ENCODE measurements around the gene HOXB5.

Gene HOXB5

DNA sequence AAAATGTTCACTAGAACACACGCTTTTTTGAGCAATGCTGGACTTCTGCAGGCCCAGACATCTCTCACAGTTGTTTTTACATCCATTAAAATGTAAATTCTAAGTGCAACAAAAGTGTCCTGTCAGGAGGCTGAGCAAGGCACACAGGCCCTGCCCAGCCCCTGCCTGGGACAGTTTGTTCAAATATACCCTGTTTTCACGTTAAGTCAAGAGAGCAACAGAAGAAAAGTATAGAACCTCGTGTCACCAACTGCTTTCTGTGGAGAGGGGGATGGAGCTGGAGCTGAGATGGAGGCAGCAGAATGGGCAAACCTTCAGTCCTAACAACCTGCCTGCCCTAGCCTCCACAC lies 44.3 kb downstream of the HOXB5 start:
- DNase-seq (ENCODE audit: low read depth in 2 of 2), result no peak

DNA sequence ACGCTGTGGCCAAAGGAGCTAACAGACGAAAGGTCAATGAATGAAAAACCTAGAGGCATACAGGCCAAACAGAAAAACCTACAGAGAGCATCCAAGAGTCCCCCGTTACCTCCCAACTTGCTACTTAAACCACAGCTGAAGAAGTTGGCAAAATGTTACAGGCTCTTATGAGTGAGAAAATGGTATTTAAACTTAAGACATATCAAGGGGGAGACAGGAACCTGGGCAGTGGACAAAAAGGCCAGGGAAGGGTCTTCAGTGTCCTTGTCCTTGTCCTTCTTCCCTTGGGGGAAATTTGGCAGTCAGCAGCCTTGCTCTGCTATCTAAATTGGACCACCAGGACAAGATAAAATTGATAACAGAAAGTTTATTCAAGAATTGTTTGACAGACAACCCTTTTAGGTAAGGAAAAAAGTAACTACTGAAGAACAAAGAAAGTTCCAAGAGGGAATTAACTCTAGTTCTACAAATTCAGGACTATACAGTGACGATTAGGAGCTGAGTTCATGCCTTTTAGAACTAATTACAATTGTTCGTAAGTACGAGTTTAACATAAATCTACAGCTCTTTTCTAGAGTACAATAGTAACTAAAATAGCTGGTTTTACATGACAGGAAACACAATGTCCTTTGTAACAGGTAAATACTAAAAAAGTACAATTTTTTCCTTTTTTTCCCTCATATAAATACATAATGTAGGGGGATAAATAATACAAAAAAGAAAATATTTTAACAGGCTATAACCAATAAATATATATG lies 44.9 kb downstream of the HOXB5 start:
- DNase-seq (ENCODE audit: low read depth in 2 of 2), result no peak

DNA sequence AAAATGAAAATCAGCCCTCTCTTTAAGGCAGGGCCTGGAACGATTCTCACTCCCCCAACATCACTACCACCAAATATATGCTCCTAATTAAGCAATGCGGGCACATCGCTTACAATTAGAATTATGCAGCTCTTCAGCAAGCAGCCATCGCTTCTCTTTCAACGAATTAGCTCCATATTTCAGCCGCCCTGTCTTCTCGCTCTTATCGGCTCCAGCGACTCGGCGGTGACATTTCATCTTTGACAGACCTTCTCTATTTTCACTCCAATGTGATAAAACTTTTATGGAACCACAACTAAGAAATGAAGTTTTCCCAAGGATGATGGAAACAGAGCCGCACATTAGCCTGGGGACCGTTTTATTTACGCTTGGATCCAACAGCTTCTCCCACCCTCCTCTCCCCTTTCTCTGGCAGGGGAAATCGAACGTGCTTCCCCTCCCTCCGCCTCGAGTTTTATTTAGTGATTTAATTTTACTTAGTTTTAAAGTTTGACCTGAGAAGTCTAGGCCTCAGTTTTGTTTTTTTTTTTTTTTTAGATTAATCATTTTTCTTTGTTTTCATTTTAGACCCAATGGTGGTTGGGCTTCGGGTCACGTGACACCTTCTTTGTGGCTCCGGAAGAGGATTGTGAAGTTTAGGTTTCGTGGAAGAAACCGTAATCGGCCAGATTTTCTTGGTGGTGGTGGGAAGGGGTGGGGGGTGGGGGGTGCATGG lies 45.6 kb downstream of the HOXB5 start:
- peak in 1 of 2 donors; percentile 31 for DNase-seq (ENCODE audit: low read depth in 2 of 2)

DNA sequence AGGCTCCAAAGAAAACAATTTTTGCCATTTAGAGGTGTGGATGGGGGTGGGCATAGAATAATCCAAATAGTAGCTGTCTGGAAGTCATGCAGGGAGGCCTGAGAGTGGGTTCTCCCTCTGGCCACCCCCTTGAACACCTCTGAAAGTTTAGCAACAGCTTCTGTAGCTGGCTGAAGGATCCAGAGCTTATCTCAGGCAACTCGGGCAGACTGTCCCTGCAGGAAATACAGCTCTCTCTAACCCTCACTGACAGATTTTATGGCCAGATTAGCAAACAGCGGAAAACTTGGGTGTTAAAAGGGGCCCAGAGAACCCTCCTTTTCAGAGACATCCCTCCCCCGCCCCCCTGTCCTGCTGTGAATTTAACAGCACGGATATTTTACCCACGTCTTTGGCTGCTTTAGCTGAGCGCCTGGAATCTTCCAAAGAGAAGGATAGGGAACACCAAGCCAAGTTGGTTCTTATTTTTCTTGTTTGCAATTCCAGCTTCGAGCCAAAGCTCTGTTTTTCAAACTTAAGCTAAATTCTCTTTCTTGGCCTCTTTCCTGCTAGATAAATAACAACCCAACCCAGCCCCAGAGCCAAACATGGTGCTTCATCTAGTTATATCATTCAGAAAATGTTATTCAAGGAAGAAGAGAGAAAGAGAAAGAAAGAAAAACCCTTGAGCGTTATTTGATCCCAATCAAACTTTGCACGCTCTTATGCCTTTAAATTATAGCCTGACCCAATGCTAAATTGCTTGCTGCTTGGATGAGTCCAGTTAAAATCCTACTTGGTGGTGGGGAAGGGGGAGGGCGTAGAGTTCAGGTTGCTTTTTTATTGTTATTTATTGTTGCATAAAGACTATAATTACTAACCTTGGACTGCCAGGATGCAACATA lies 46.4 kb downstream of the HOXB5 start:
- DNase-seq (ENCODE audit: low read depth in 2 of 2), result no peak

DNA sequence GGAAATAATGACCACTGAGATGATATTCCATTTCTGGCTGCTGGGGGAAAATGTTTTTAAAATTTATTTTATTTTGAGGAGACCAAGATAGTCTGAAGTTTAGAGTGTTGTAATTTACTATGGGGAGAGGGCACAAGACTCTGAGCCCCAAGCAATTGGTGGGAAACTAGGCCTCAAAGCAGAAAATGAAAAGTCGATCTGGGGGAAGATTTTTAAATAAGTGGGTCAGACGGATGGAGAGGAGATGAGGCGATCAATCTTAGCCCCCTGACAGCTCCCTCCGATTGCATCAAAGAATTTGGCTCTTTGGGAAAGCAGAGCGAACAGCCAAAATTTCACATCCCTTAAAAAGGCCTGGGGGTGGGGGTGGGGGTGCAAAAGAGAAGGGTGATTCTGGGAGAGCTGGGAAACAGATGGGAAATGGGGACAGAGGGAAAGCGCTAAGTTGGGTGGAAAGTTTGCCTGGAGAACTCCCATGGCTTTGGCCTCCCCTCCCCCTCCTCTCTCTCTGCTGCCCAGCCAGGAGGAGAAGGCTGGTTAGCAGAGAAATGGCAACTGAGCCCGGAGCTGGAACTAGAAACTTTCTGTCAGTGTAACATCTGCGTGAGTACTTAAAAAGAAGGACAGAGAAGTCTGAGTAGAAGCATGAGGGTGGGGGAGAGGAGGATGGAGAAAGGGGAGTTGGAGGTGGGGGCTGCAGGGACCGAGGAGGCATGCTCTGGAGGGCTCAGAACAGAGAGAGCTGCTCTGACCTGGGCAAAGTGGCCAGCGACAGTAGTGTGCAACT lies 47.2 kb downstream of the HOXB5 start:
- no peak for DNase-seq (ENCODE audit: low read depth in 2 of 2)

DNA sequence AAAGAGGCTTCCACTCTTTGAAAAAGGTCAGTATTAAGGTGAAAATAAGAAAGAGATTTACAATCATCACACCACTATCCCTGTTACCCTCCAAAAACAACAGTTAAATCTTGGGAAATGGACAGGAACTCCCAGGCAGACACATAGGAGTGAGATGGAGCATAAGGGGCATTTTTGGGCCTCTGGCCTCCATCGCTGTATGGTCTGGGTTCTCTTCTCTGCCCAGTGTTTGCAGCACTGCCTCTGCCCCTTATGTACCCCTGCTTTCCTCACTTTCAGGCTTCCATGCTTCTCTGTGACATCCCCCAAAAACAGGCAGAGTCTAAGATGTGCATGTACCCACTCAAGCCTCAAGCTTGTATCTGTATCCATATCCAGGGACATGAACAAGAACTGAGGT lies 48.0 kb downstream of the HOXB5 start:
- no peak for DNase-seq (ENCODE audit: low read depth in 2 of 2)

DNA sequence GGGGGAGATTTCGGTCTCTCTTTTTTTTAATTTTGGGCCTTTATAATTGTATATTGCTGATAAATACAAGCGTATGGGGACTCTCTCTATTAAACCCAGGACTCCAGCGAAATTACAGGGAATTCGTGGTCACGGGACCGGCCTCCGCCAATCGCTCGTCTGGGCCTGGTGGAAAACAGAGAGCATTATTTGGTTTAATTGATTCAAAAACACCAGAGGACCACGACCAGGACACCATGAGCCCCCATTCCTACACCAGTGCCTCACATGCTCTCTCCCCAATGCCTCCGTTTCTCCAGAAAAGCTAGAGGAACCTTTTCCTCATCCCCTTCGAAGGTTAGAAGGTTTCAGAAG lies 48.6 kb downstream of the HOXB5 start, which contains the start of gene HOXB2:
Gene HOXB2, minus strand, starts transcription at position 88 of the 354 bp plus-strand sequence. CDS start 198 bp downstream, outside the sequence.
- DNase-seq (ENCODE audit: low read depth in 2 of 2), result no peak

DNA sequence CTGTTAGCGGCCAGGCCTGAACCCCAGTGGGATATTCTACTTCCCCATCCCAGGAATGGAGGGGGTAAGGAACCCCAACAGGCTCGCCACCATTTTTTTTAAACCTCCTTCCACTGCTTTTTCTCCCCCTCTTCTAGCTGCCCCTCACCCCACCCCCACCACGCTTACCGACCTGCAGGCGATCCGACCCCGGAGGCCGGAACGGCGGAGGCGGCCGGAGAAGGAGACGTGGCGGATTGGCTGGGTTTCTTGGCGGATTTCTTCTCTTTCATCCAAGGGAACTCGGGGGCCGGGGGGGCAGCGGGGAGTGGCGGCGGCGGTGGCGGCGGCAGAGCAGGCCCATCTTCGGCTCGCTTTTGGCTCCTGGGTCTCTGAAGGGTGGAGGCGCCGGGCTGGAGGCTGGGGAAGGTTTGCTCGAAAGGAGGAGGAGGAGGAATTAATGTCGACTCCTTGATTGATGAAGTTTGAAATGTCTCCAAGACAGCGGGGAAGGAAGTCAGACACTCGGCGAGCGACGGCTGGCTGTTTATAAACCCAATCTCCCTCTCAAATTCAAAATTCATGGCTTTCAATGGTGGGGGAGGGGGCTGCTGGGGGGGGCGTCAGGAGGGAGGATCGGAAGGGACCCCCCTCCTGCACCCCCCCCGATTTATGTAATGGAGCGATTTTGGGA lies 49.1 kb downstream of the HOXB5 start:
- DNase-seq (ENCODE audit: low read depth in 2 of 2), result peak in 1 of 2 donors; percentile 33

DNA sequence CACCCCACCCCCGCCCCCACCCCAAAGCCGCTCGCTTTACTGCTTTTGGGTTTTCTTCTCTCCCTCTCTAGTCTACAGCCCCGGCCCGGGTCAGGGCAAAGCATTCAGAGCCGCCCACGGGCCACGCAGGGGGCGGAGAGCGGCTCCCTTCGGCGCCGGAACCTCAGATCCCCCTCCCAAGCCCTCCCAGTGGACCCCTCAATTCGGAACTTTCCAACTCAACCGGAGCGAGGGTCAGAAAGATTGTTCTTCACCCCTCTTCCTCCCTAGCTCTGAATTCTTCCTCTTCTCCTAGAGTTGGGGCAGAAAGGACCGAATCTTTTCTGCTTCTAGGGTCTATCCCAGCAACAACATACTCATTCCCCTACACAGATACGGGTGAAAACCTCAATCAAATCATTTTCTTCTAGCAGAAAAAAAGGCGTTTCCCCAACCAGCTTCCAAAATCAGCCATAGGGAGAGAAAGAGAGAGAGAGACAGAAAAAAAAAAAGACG lies 49.7 kb downstream of the HOXB5 start:
- peak in 1 of 2 donors; percentile 23 for DNase-seq (ENCODE audit: low read depth in 2 of 2)

DNA sequence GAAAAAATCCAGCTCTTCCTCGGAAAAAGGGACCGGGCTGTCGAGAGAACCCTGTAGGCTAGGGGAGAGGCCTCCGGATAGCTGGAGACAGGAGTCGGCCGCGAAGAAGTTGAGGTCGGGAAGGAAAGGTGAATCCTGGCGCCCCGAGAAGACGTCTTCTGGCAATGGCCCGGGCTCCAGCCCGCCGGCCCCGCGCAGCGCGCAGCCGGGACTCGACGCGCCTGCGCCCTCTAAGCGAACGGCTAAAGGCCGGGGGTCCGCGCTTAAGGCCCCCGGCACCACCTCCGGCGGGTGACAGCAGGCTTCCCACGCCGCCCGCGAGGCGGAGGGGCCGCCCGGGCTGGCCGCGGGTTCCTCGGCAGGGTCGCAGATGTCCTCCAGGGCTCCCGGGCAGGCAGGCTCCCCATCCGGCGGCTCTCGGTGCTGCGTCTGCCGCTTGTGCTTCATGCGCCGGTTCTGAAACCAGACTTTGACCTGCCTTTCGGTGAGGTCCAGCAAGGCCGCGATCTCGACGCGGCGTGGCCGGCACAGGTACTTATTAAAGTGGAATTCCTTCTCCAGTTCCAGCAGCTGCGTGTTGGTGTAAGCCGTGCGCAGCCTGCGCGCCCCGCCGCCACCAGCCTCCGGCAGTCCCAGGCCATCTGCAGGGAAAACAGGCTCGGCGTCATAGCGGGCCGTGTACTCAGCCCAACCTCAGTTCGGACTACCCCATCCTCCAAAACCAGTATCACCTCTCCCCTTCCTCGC lies 50.3 kb downstream of the HOXB5 start:
- DNase-seq (ENCODE audit: low read depth in 2 of 2), result peak in 1 of 2 donors; percentile 50

DNA sequence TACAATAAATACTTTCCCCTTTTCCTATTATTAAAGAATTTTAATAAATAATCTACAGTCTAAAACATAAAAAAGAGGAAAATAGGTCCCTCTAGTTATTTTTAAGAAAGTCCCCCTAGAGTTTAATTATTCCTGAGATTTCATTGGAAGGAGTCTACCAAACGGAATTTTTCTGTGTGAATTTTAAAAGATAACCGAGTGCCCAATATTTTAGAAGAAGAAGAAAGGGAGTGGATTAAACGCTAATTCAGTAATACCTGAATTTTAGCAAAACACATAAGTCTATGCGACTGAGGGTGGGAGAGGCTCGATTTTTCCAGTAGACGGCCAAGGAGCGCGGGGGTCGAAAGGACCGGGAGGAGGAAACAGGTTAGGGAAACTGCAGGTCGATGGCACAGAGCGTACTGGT lies 50.9 kb downstream of the HOXB5 start:
- no peak for DNase-seq (ENCODE audit: low read depth in 2 of 2)

DNA sequence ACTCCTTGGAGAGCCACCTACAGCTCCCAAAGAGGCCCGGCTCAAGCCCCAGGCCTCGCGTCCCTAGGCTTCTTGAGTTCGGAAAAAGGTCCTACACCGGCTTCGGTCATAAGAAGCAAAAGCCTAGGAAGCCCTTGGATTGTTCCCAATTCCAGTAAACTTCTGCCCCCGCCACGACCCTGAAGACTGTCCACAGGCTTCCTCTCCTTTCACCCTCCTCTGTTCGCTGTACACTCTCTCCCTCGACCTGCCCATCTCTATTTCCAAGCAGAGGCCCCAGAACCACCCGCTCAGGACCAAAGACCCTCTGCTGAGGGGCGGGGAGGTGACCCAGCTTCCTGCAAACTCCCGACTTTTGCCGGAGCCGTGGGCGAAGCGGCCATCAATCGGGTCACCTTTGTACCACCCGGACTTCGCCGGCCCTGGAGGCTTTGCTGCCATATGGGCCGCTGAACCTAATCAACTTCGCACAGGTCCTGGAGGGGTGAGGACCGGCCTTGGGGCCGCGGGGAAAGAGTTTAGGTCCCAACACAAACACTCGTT lies 51.4 kb downstream of the HOXB5 start:
- peak in 1 of 2 donors; percentile 16 for DNase-seq (ENCODE audit: low read depth in 2 of 2)

DNA sequence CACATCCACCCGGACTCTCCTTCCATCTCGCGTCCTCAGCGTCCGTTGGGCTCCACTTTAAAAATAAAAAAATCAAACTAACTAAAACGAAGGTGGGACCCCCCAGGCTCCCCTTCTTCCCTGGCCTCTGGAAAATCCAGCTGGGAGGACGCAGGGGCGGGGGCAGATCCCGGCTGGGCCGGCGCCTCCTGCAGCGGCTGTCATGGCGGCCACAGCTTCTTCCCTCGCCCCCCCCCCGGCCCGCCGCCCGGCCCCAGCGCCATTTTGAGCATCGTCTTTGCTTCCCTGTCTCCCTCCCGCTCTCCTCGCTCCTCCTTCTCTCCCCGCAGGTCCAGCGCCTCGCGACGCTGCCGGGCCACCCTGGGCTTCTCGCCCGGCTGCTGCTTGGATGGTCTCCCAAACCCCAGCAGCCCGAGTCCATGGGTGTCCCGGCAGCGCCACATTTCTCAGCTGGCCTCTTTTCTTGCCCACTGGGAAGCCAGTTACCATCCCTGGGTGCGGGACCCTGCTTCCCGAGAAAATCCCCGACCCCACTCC lies 51.9 kb downstream of the HOXB5 start:
- peak in 1 of 2 donors; percentile 29 for DNase-seq (ENCODE audit: low read depth in 2 of 2)
